SU-DHL-6 (cell line): ENCODE data around the gene ZBTB42.
"Not testable (repeated sequence)": the region's sequence is repeated elsewhere in the genome, so short reads cannot be mapped to it uniquely, and the experiment has no call there.

Experiments used
- H2AFZ ChIP-seq: fragments of 200-600 bp; sonication (generic); 2 replicates; pipeline ENCODE4 v1.6.1; 2014; ENCODE audit warnings: low read depth, mild to moderate bottlenecking, moderate library complexity, mixed read lengths, antibody characterized with exemption, low read length; ENCODE audit not compliant: severe bottlenecking
- H3F3A ChIP-seq: fragments of 200-600 bp; shearing (Covaris generic); 2 replicates; pipeline ENCODE4 v1.6.0; 2016; ENCODE audit warnings: antibody characterized with exemption, mild to moderate bottlenecking; ENCODE audit not compliant: insufficient read depth
- H3K27ac ChIP-seq: fragments of 200-600 bp; sonication (generic); 2 replicates; pipeline ENCODE4 v1.5.1; 2016; ENCODE audit warnings: low read depth, mild to moderate bottlenecking, low read length, moderate library complexity, mixed read lengths
- H3K27me3 ChIP-seq: fragments of 200-600 bp; sonication (generic), shearing (Covaris generic); 2 replicates; pipeline ENCODE4 v1.6.0; 2014; ENCODE audit warnings: mild to moderate bottlenecking, low read length
- H3K36me3 ChIP-seq: fragments of 200-600 bp; sonication (generic); 2 replicates; pipeline ENCODE4 v1.6.1; 2014; ENCODE audit warnings: mild to moderate bottlenecking, low read length, mixed read lengths
- H3K4me2 ChIP-seq: fragments of 300-600, 200-600 bp; shearing (Covaris generic), sonication (generic); 2 replicates; pipeline ENCODE4 v1.6.0; 2014; ENCODE audit warnings: low read length, low read depth, mild to moderate bottlenecking; ENCODE audit not compliant: poor library complexity, severe bottlenecking
- H3K4me3 ChIP-seq: fragments of 200-600 bp; sonication (generic); 2 replicates; pipeline ENCODE4 v1.5.1; 2014; ENCODE audit warnings: antibody characterized with exemption, low read length, mild to moderate bottlenecking, mixed read lengths; ENCODE audit not compliant: insufficient read depth, poor library complexity, severe bottlenecking
- H3K79me2 ChIP-seq: fragments of 200-600 bp; sonication (generic); 2 replicates; pipeline ENCODE4 v1.6.1; 2014; ENCODE audit warnings: mild to moderate bottlenecking, low read length, moderate library complexity; ENCODE audit not compliant: insufficient read depth
- H3K9ac ChIP-seq: fragments of 200-600 bp; sonication (generic); 2 replicates; pipeline ENCODE4 v1.7.0; 2014; ENCODE audit warnings: mild to moderate bottlenecking, low read length
- H3K9me2 ChIP-seq: fragments of 200-600 bp; sonication (generic); replicated peaks from 2 replicates; pipeline ENCODE4 v1.6.1; 2014; ENCODE audit warnings: low read length; ENCODE audit not compliant: insufficient read depth
- H3K9me3 ChIP-seq: fragments of 200-600 bp; sonication (generic); 2 replicates; pipeline ENCODE4 v1.6.1; 2014; ENCODE audit warnings: low read length, mixed read lengths; ENCODE audit not compliant: insufficient read depth
- H4K20me1 ChIP-seq: fragments of 200-600 bp; sonication (generic); 2 replicates; pipeline ENCODE4 v1.6.1; 2014; ENCODE audit warnings: low read depth, mild to moderate bottlenecking, antibody characterized with exemption, low read length, moderate library complexity, mixed read lengths
- EZH2phosphoT487 ChIP-seq: fragments of 200-600 bp; sonication (generic), shearing (Covaris generic); conservative IDR thresholded peaks from 2 replicates; pipeline ENCODE4 v1.6.1; 2018; ENCODE audit warnings: mild to moderate bottlenecking, antibody characterized with exemption, low read length, moderate library complexity, mixed read lengths
- TF ChIP-seq, protein P1 (sequence below): fragments of 200-600 bp; sonication (generic); IDR thresholded peaks from one replicate; pipeline ENCODE4 v1.5.1; 2017; ENCODE audit warnings: antibody characterized with exemption, mild to moderate bottlenecking, low read length, moderate library complexity; ENCODE audit not compliant: insufficient read depth, poor library complexity, severe bottlenecking

The ZBTB42 gene

DNA sequence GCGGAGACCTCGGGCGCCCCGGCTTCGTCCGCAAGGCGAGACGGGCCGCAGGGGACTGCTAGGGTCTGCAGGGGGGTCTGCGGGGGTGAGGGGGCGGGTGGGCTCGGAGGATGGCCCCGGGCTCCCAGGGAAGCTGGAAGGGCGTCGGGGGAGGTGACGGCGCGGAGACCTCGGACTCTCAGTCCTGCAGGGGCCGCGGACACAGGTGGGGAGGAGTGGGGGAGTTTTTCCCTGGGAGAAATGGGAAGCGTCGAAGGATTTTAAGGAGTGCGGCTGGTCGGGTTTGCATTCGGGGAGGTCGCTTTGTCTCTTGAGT, 25.9 kb downstream of the ZBTB42 start:
- Histone ChIP-seq H3K4me2 (no peak overlapping the region), H3K9ac (no peak overlapping the region), H3K79me2 (no peaks in the 10 kb centered on the region), H2AFZ (no peak overlapping the region), H4K20me1 (no peaks in the 10 kb centered on the region), H3F3A (no peaks in the 10 kb centered on the region), H3K4me3 (no peak overlapping the region), H3K36me3 (no peaks in the 10 kb centered on the region), H3K27me3 (no peaks in the 10 kb centered on the region), H3K9me2 (no peaks in the 10 kb centered on the region), H3K9me3 (no peaks in the 10 kb centered on the region), H3K27ac (no peak overlapping the region)
- TF ChIP-seq, protein P1, sequence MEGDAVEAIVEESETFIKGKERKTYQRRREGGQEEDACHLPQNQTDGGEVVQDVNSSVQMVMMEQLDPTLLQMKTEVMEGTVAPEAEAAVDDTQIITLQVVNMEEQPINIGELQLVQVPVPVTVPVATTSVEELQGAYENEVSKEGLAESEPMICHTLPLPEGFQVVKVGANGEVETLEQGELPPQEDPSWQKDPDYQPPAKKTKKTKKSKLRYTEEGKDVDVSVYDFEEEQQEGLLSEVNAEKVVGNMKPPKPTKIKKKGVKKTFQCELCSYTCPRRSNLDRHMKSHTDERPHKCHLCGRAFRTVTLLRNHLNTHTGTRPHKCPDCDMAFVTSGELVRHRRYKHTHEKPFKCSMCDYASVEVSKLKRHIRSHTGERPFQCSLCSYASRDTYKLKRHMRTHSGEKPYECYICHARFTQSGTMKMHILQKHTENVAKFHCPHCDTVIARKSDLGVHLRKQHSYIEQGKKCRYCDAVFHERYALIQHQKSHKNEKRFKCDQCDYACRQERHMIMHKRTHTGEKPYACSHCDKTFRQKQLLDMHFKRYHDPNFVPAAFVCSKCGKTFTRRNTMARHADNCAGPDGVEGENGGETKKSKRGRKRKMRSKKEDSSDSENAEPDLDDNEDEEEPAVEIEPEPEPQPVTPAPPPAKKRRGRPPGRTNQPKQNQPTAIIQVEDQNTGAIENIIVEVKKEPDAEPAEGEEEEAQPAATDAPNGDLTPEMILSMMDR, result no peak
- TF ChIP-seq EZH2phosphoT487, result no peak

GRCh38 chr14:104827177-104828055, 26.5 kb downstream of the ZBTB42 start:
- TF ChIP-seq, protein P1, result peak; percentile 10
- TF ChIP-seq EZH2phosphoT487, result no peak
- Histone ChIP-seq H3K4me2 (no peak overlapping the region), H3K9me2 (no peaks in the 10 kb centered on the region), H3K27ac (no peak overlapping the region), H3K4me3 (no peak overlapping the region), H2AFZ (no peak overlapping the region), H4K20me1 (no peaks in the 10 kb centered on the region), H3K9me3 (no peaks in the 10 kb centered on the region), H3K9ac (no peak overlapping the region), H3K27me3 (no peaks in the 10 kb centered on the region), H3K36me3 (no peaks in the 10 kb centered on the region), H3F3A (no peaks in the 10 kb centered on the region), H3K79me2 (no peaks in the 10 kb centered on the region)

GRCh38 chr14:104830781-104831180, 29.9 kb downstream of the ZBTB42 start:
- no peaks in the 10 kb centered on the region for H3K9me2 ChIP-seq
- H3K79me2 ChIP-seq, result no peaks in the 10 kb centered on the region
- no peaks in the 10 kb centered on the region for H3K9me3 ChIP-seq
- H3K27ac ChIP-seq, result no peak overlapping the region
- H3K4me2 ChIP-seq, result no peak overlapping the region
- no peak for TF ChIP-seq EZH2phosphoT487
- TF ChIP-seq, protein P1, result no peak
- no peaks in the 10 kb centered on the region for H3K36me3 ChIP-seq
- no peaks in the 10 kb centered on the region for H3K27me3 ChIP-seq
- no peak overlapping the region for H3K9ac ChIP-seq
- H3F3A ChIP-seq, result no peaks in the 10 kb centered on the region
- H3K4me3 ChIP-seq, result no peak overlapping the region
- no peak overlapping the region for H2AFZ ChIP-seq
- H4K20me1 ChIP-seq, result no peaks in the 10 kb centered on the region

GRCh38 chr14:104836171-104836935, 35.5 kb downstream of the ZBTB42 start:
- H3K27me3 ChIP-seq, H3K4me3 ChIP-seq, H4K20me1 ChIP-seq, H3K36me3 ChIP-seq, H3K79me2 ChIP-seq, H2AFZ ChIP-seq, H3K9me2 ChIP-seq, H3K9ac ChIP-seq, H3F3A ChIP-seq, H3K9me3 ChIP-seq, H3K4me2 ChIP-seq, H3K27ac ChIP-seq: not testable (repeated sequence)
